Esophagus muscularis mucosa (tissue), 4 donors: Measurements from ENCODE around the gene RIPK3. TPM values are rescaled to one million over a fixed set of nuclear protein-coding genes. Genes with fewer than 3 reads are reported as not detected.

Source experiments
- DNase-seq: peaks from one replicate; pipeline ENCODE4 v3.0.0-alpha.2; 2017; ENCODE audit errors: extremely low spot score
- H3K27ac ChIP-seq, 4 donors: fragments of 200-600 bp; sonication (generic); replicated peaks in 1 of 4; 1 replicate in 3 of 4; 2 replicates in 1 of 4; pipeline ENCODE4 v1.5.1; 2016 to 2019; ENCODE audit warnings: mild to moderate bottlenecking in 1 of 4
- H3K27me3 ChIP-seq, 4 donors: fragments of 200-600 bp; sonication (generic); one replicate each; pipeline versions ENCODE4 v1.5.1 to v1.6.0; 2016 to 2019
- H3K36me3 ChIP-seq, 4 donors: fragments of 200-600 bp; sonication (generic); one replicate each; pipeline ENCODE4 v1.5.1; 2016 to 2019
- H3K4me1 ChIP-seq, 4 donors: fragments of 200-600 bp; sonication (generic); one replicate each; pipeline ENCODE4 v1.5.1; 2016 to 2019
- H3K4me3 ChIP-seq, 4 donors: fragments of 200-600 bp; sonication (generic); 1 replicate in 2 of 4; 2 replicates in 2 of 4; pipeline ENCODE4 v1.5.1; 2016 to 2019; ENCODE audit warnings: mild to moderate bottlenecking in 4 of 4, moderate library complexity in 1 of 4
- H3K9me3 ChIP-seq, 4 donors: fragments of 200-600 bp; sonication (generic); 1 replicate in 3 of 4; 2 replicates in 1 of 4; pipeline ENCODE4 v1.5.1; 2016 to 2019
- EP300 ChIP-seq: sonication (generic); formaldehyde crosslinking; IDR thresholded peaks from one replicate; pipeline ENCODE4 v1.6.1; 2017; ENCODE audit warnings: antibody characterized with exemption
- POLR2A ChIP-seq: fragments of 450-650 bp; IDR thresholded peaks from one replicate; pipeline ENCODE4 v1.6.1; 2017; ENCODE audit warnings: antibody characterized with exemption, moderate library complexity, mild to moderate bottlenecking, low read depth
- POLR2AphosphoS5 ChIP-seq, 2 donors: sonication (generic); formaldehyde crosslinking; IDR thresholded peaks; one replicate each; pipeline ENCODE4 v1.6.1; 2017; ENCODE audit warnings: antibody characterized with exemption in 2 of 2
- WGBS: methylation state at CpG from one replicate; pipeline ENCODE4 v1.1.5; 2018; 5-methylcytosine and 5-hydroxymethylcytosine counted together
- intact Hi-C: fragments of 100-400 bp; cut with DNase I; formaldehyde crosslinking; loops from one replicate; pipeline ENCODE4 v1.15.1; 2023
- total RNA-seq, 4 donors: library from RNA; depleted of rRNA; stranded (reverse); fragments of >200 nt; gene quantifications; one replicate each; pipeline versions ENCODE4 v1.1.0 to v1.2.1, GENCODE V29; 2016
- TF ChIP-seq, protein P1 (sequence below), 3 experiments: fragments of 200-600 bp in 2 of 3; fragments of 450-650 bp in 1 of 3; sonication (generic) in 2 of 3; IDR thresholded peaks; one replicate each; pipeline ENCODE4 v1.5.1; 2017 to 2019; ENCODE audit warnings: antibody characterized with exemption in 3 of 3, mild to moderate bottlenecking in 2 of 3, moderate library complexity in 1 of 3

Gene RIPK3
- total RNA-seq, 4 donors from 2014 or later = 3.8 to 6.4 (median 6.1) TPM

GRCh38 chr14:24348186-24348585 lies 8.4 kb upstream of the RIPK3 start:
- intact Hi-C loops = no loop called here
- Histone ChIP-seq H3K27me3 (peaks cover 0 to 6% (median 0%) of the 10 kb centered on the region in 4 donors), H3K27ac (no peak overlapping the region), H3K9me3 (no peaks in the 10 kb centered on the region), H3K4me3 (no peak overlapping the region), H3K4me1 (peaks cover 0 to 11% (median 11%) of the 10 kb centered on the region in 4 donors), H3K36me3 (no peaks in the 10 kb centered on the region)
- 96% methylated on average over 2 of the region's 2 CpGs for WGBS
- TF ChIP-seq EP300 (no peak), POLR2A (no peak), POLR2AphosphoS5 (IDR thresholded peaks at IDR 0.05) (no peak)
- TF ChIP-seq, protein P1, sequence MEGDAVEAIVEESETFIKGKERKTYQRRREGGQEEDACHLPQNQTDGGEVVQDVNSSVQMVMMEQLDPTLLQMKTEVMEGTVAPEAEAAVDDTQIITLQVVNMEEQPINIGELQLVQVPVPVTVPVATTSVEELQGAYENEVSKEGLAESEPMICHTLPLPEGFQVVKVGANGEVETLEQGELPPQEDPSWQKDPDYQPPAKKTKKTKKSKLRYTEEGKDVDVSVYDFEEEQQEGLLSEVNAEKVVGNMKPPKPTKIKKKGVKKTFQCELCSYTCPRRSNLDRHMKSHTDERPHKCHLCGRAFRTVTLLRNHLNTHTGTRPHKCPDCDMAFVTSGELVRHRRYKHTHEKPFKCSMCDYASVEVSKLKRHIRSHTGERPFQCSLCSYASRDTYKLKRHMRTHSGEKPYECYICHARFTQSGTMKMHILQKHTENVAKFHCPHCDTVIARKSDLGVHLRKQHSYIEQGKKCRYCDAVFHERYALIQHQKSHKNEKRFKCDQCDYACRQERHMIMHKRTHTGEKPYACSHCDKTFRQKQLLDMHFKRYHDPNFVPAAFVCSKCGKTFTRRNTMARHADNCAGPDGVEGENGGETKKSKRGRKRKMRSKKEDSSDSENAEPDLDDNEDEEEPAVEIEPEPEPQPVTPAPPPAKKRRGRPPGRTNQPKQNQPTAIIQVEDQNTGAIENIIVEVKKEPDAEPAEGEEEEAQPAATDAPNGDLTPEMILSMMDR (IDR thresholded peaks at IDR 0.05) = no peak
- DNase-seq = no peak

DNA sequence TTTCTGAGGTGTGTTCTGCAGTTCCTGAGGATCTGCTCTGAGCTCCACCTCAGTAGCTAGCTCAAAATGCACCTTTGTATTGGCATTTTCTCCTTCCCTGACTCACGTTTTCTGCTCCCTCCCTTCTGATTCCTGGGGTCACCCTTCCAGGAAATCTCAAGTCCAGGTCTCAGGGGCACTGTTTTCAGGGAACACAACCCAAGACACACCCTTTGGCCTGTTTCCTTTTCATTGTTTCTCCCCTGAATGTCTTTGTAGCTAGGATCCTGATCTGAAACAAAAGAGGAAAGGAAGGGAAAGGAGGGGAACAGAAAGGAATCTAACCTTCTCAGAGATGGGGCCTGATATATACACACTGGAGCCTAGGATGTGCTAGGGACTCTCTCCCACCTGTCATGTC lies 7.3 kb upstream of the RIPK3 start:
- intact Hi-C loops = no loop called here
- H3K9me3 ChIP-seq = no peaks in the 10 kb centered on the region
- no peaks in the 10 kb centered on the region for H3K36me3 ChIP-seq
- no peak for DNase-seq
- WGBS = 67% methylated on average over 1 of the region's 1 CpG
- peaks cover 0 to 9% (median 9%) of the 10 kb centered on the region in 4 donors for H3K4me1 ChIP-seq
- no peak overlapping the region for H3K27ac ChIP-seq
- TF ChIP-seq EP300 (no peak), POLR2AphosphoS5 (IDR thresholded peaks at IDR 0.05) (no peak), POLR2A (no peak)
- TF ChIP-seq, protein P1 (IDR thresholded peaks at IDR 0.05) = no peak
- no peak overlapping the region for H3K4me3 ChIP-seq
- peaks cover 0 to 6% (median 0%) of the 10 kb centered on the region in 4 donors for H3K27me3 ChIP-seq

DNA sequence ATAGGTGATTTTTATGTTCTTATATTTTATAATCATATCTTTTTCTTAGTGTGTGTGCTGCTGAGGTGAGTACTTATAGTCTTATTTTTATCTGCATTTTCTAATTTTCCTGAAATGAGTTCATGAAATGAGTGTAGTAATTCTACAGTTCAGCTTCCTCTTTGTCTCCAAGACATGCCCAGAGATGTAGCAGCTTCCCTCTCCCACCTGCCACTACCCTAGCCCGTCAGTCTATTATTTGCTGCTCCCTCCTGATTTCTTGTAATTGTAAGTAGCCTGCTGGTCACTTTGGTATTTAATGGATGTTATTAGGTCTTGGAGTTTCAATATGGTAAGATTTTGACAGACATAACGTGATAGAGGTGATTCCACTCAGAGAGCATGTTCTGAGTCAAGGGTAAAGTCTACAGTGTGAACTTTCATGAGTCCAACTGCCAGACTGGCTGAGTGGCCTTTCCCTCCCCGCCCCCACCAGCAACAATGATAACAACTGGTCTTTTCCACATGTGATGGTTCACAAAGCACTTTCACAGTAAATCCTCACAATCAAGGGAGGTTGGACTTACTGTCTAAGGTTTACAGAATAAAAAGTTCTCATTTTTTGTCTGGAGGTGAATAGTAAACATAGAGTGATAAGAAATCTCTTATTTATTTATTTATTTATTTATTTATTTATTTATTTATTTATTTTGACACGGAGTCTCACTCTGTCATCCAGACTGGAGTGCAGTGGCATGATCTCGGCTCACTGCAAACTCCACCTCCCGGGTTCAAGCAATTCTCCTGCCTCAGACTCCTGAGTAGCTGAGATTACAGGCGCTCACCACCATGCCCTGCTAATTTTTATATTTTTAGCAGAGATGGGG lies 4.2 kb upstream of the RIPK3 start:
- WGBS = 82% methylated on average over 7 of the region's 7 CpGs
- Histone ChIP-seq H3K27ac (no peak overlapping the region), H3K4me1 (peaks cover 6 to 7% (median 7%) of the 10 kb centered on the region in 4 donors), H3K36me3 (no peaks in the 10 kb centered on the region), H3K4me3 (no peak overlapping the region), H3K9me3 (no peaks in the 10 kb centered on the region), H3K27me3 (peaks cover 0 to 16% (median under 1%) of the 10 kb centered on the region in 4 donors)
- no peak for DNase-seq
- no peak for TF ChIP-seq POLR2A
- TF ChIP-seq POLR2AphosphoS5 (IDR thresholded peaks at IDR 0.05) = no peak
- TF ChIP-seq EP300 = no peak
- TF ChIP-seq, protein P1 (IDR thresholded peaks at IDR 0.05) = no peak
- intact Hi-C loops = no loop called here

DNA sequence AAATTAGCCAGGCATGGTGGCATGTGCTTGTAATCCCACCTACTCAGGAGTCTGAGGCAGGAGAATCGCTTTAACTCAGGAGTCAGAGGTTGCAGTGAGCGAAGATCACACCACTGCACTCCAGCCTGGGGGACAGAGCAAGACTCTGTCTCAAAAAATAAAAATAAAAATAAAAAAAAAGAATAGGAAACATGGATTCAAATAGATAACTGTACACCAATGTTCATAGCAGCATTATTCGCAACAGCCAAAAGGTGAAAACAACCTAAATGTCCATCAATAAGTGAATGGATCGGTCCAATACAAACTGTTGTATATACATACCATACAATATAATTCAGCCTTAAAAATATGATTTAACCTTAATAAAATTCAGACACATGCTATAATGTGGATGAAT lies 3.1 kb upstream of the RIPK3 start:
- whole genome bisulfite sequencing = 80% methylated on average over 4 of the region's 4 CpGs
- no peak for DNase-seq

More for the DNA sequence above, 3.1 kb upstream of the RIPK3 start:
- H3K4me3 ChIP-seq = no peak overlapping the region
- intact Hi-C loops = no loop called here
- peaks cover 0 to 26% (median 5%) of the 10 kb centered on the region in 4 donors for H3K27me3 ChIP-seq
- H3K36me3 ChIP-seq = no peaks in the 10 kb centered on the region
- no peak overlapping the region for H3K27ac ChIP-seq
- H3K4me1 ChIP-seq = peaks cover 15 to 17% (median 15%) of the 10 kb centered on the region in 4 donors
- TF ChIP-seq EP300 = no peak
- TF ChIP-seq, protein P1 (IDR thresholded peaks at IDR 0.05) = no peak
- no peak for TF ChIP-seq POLR2AphosphoS5 (IDR thresholded peaks at IDR 0.05)
- no peak for TF ChIP-seq POLR2A
- no peaks in the 10 kb centered on the region for H3K9me3 ChIP-seq
